Subcutaneous adipose tissue (tissue), 4 donors: ENCODE results near the gene SHANK2. TPM values are rescaled to one million over a fixed set of nuclear protein-coding genes. Genes with fewer than 3 reads are reported as not detected.

Experiments used
- CTCF ChIP-seq: fragments of 450-650 bp; IDR thresholded peaks from one replicate; pipeline ENCODE4 v1.5.1; 2016; ENCODE audit warnings: low read depth, mild to moderate bottlenecking, control low read depth, antibody characterized with exemption, moderate library complexity
- total RNA-seq, 4 donors: library from RNA; depleted of rRNA; stranded (reverse); fragments of >200 nt; gene quantifications; one replicate each; pipeline ENCODE4 v1.1.0, GENCODE V29; 2016

The SHANK2 gene
- total RNA-seq, 4 donors from 2014 or later: 0.66 to 4.3 (median 1.1) TPM

DNA sequence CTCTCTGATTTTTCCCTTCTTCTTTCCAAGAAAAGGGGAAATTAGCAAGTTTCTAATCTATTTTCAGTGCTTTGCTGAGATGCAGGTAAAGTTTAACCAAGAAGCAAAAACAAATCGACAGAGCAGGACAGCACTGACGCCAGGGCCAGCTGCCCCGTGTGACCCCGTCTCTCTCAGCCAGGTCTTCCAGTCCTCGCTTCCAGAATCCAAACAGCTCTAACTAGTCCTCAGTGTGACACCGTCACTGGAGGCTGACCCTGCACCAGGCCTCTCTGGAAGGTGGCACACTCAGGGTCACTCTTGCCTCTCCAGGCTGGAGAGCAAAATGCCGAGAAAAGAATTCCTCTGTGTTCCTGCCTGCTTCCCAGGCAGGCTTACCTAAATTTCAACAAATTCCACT, 44.8 kb downstream of the SHANK2 start:
- TF ChIP-seq CTCF: no peak

GRCh38 chr11:71206186-71206585, 46.2 kb downstream of the SHANK2 start:
- no peak for TF ChIP-seq CTCF

DNA sequence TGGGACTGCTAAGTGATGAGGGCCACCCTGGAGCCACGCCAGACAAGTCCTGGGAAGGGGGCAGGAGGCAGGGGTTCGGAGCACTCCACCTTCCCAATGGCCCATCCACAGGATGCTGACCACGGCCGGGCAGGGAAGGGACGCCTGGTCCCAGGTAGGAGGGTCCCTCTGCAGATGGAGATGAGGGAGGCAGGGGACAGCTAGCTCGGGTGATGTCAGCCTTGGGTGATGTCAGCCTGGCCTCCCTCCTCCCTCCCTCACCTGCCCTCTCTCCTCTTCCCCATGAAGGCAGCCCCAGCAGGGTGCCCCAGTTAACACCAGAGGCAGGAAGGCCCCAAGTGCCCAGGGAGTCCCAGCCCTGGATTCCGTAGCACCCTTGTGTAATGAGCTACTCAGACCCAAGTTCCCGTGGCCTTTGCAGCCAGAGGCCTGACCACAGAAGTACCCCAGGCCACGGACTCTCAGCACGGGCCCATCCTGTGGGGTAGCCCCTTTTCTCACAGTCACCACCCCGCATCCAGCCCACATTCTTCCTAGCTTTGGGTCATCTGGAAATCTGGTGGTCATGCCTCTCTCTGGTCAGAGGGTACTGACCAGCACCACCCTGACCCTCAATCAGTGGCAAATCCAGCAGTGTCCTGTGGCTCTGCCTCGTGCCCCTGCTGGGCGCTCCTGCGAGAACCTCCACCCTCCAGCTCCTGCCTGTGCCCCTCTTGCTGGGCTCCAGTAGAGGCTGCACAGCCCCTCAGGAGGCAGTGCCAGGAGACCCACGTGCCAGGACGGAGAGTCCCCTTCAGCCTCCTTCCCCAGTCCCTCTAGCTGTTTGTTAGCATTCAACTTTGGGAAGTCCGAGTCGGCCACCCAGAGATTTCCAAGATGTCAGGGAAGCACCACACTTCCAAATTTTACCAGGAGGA, 47.4 kb downstream of the SHANK2 start:
- no peak for TF ChIP-seq CTCF

DNA sequence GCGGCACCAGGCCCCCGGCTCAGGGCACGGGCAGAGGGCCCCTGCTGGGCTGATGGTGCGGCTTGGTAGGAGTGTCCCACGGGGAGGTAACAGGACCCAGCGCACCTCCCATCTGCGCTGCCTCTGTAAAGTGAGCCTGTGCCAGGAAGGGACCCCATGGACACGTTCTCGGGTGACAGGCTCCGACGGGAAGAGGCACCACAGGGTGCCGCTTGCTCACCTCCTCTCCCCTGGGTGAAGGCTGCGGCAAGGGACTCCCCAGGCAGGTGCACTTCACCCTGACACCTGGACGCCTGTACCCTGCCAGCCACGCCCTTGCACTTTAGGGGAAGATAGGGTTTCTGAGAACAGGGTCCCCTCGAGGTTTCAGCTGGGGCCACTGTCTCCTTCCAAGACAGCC, 48.1 kb downstream of the SHANK2 start:
- no peak for TF ChIP-seq CTCF

- no peak for TF ChIP-seq CTCF
Measured at GRCh38 chr11:71203681-71204080, 48.7 kb downstream of the SHANK2 start.

DNA sequence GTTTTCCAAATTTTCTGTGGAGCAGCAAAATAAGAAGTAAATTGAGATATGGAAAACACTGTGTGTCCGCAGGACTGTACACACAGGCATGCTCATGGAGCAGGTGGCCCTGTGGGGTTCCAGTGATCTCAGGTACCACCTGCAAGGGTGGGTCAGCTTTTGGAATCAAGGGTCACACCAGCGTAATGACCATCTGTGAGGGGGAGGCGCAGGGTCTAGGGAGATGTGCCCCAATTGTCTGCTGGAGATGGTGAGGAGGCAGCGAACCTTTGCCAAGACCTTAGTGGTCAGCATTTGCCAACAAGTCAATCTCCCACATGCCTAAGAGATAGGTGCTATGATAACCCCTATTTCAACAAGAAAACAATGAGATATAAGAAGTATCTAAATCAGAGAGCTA, 49.4 kb downstream of the SHANK2 start:
- no peak for TF ChIP-seq CTCF

DNA sequence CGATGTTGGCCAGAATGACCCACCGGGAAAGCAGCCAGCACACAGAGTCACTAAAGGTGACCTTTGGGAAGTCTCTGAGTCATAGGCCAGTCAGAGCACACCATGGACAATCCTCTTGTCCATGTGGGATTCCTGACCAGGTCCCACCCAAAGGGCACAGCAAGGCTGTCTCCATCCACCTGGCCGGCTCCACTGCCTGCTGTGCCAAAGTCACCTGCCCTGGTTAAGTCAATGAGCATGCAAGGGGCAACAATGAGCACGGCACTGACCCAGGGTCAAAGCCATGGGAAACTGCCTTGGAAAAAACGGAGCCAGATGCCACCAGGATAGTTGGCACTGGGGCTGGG, 49.8 kb downstream of the SHANK2 start:
- no peak for TF ChIP-seq CTCF

Other genes with a start within 250 kb of the SHANK2 start
- gene DHCR7, start 195.8 kb upstream of the SHANK2 start, total RNA-seq: 10 to 100 TPM in 3 of 4 donors, 1 to 10 TPM in 1; 9.0 to 23.8 (median 17.9) TPM
- 10 to 100 TPM; 44.0 to 79.1 (median 57.3) TPM for gene NADSYN1, start 200.6 kb upstream of the SHANK2 start, total RNA-seq